GM12872 (cell line): ENCODE data around the gene LSP1.

Source experiments
- TF ChIP-seq, protein P1 (sequence below): IDR thresholded peaks from 3 replicates; pipeline ENCODE4 v1.5.1; 2011; ENCODE audit warnings: low read depth, mild to moderate bottlenecking, low read length, moderate library complexity; ENCODE audit not compliant: insufficient read depth

Gene LSP1

DNA sequence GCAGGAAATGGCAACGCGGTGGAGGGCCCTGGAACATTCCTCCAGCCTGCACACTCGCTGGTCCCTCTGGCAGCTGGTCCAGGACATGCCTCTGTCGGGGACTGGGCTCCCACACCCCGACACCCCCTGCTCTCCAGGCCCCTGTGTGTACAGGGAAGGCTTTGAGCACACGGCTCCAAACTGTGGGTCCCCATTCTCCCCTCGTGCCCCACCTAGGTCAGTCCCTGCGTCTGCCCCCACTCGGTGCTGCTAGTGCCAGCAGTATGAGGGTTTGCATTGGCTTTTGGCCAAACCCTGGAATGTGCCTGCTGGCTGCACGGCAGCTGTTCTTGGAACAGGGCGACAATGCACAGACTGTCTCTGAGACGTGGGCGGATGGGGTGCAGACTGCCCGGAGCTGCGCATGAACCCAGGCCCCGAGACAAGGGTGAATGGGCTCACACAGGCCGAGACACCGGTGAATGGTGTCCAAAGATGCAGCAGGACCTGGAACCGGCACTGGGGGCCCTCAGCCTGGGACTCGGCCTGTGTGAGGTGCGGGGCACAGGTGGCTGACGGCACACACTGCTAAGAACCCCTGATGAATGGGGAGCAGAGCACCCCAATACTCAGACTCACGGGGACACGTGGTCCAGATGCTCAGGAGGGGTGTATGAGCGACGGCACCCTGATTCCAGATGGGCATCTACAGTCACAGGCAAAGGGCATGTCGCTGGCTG lies 25.6 kb upstream of the LSP1 start:
- TF ChIP-seq, protein P1, sequence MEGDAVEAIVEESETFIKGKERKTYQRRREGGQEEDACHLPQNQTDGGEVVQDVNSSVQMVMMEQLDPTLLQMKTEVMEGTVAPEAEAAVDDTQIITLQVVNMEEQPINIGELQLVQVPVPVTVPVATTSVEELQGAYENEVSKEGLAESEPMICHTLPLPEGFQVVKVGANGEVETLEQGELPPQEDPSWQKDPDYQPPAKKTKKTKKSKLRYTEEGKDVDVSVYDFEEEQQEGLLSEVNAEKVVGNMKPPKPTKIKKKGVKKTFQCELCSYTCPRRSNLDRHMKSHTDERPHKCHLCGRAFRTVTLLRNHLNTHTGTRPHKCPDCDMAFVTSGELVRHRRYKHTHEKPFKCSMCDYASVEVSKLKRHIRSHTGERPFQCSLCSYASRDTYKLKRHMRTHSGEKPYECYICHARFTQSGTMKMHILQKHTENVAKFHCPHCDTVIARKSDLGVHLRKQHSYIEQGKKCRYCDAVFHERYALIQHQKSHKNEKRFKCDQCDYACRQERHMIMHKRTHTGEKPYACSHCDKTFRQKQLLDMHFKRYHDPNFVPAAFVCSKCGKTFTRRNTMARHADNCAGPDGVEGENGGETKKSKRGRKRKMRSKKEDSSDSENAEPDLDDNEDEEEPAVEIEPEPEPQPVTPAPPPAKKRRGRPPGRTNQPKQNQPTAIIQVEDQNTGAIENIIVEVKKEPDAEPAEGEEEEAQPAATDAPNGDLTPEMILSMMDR: no peak

DNA sequence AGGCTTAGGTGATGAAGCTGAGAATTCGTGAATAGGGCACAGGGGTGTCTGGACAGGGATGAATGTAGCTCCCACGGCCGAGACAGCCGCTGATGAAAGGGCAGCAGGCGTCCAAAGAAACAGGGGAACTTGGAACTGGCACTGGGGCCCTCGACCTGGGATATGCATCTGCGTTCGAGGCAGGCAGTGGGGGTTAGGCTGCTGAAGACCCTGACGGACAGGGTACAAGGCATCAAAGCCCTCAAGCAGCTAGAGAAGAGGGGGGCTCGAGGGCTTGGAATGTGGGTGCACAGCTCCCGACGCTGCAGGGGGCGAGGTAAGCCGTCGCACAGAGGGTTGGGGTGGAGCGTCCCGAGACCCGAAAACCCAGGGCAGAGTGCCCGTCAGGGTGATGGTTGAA lies 25.0 kb upstream of the LSP1 start:
- TF ChIP-seq, protein P1: no peak

DNA sequence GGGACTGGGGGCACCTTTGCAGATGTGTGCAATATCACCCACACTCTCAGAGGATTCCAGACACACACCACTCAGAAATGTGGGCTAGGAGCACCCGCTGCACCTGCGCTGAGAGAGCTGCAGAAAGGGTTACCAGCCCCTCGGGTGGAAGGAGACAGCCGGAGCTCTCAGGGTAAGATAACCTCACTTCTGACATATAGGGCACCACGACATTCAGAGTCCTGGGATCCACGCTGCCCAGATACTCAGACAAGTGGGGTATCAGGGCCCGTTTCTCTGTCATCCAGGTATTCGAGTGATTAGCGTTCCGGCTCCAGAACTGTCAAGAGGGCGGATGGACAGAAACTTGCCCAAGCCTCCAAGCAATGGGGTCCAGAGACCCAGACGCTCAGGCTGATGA lies 24.3 kb upstream of the LSP1 start:
- TF ChIP-seq, protein P1: no peak

DNA sequence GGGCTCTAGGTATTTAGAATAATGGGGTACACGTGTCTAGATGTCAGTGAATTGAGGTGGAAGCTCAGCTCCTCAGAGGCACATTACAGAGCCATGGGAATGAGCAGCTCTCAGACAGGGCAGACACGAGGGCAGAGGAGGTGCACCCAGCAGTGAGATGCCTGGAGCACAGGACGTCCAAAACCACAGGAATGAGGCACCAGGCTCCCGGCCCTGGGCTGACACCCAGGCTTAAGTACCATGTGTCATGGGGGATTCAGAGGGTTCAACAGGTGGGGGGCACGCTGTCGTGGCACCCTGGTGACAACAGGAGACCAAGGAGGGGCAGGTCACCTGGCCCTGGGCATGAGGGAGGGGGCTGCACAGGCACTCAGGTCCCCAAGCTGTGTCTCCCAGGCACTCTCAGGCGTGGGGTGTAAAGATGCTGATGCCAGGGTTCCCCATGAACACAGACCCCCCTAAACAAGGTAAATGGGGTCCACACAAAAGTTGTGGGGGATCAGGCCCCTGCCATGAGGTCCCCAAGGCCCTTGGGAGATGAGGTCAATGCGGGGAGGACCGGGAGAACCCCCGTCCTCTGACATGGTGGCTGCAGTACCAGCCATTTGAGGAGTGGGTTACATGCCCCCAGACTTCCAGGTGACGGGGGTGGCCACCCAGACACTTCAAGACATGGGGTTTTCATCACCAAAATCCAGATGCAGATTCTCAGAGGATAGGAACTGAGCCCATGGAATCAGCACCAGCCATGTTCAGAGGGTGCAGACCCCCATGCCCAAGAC lies 23.7 kb upstream of the LSP1 start:
- TF ChIP-seq, protein P1: no peak

DNA sequence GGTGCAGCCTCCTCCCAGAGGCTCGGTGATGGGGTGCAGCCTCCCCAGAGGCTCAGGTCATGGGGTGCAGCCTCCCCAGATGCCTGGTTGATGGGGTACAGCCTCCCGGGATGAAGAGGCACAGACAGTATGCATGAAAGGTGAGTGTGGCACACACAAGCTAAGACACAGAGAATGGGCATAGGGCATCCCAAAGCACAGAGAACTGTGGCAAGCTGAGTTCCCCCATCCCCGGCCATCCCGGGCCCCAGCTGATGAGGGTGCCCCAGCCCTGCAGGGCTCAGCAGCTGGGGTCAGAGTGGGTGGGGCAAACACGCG lies 22.9 kb upstream of the LSP1 start:
- TF ChIP-seq, protein P1: no peak

DNA sequence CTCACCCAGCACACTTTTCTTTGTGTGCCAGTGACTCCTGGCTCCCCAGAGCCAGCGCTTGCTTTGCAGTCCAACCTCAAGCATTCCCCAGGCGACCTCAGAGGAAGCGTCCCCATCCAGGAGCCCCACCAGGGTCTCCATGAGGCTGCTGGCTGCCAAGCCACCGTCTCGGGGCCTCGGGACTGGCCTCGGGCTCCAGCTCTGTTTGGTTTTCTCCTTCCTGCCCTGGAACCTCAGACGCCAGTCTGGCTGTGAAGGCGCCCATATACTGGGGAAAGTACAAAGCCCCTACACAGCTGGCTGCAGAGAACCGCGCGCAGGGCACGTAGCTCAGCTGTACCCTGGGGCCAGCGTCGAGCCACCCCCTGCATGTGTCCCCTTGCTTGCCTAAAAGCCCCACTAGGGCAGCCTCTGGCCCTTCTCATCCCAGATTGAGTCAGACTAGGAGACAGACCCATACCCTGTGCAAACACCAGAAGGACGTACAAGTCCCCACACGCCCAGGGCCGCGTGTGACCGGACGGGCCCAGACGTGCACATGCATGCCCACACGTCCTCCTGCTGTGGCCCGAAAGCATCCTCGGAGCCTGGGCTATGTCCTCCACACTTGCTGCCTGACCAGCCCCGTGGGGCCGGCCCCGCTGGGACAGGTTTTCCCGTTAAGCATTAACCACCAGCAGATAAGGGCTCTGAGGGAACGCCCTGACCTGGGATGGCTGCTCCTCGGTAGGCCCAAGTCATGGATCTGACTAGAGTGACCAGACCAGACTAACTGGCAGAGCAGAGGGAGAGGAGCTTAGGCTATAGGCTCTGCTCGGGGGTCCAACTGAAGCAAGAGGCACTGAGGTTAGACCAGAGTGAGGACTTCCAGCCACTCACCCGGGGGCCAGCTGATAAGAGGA lies 22.3 kb upstream of the LSP1 start:
- TF ChIP-seq, protein P1: no peak
